Ovary (tissue), 3 donors: Measurements from ENCODE around the gene CLPSL2.

Experiments used
- CTCF ChIP-seq, 3 donors: fragments of 450-650 bp in 2 of 3; fragments of 200-600 bp in 1 of 3; IDR thresholded peaks; one replicate each; pipeline versions ENCODE4 v1.5.1 to v1.8.0; 2016 to 2022; ENCODE audit warnings: antibody characterized with exemption in 3 of 3, mild to moderate bottlenecking in 1 of 3
- EP300 ChIP-seq: sonication (generic); formaldehyde crosslinking; IDR thresholded peaks from one replicate; pipeline ENCODE4 v1.6.1; 2017; ENCODE audit warnings: antibody characterized with exemption
- POLR2A ChIP-seq: fragments of 450-650 bp; IDR thresholded peaks from one replicate; pipeline ENCODE4 v1.6.1; 2017; ENCODE audit warnings: antibody characterized with exemption, mild to moderate bottlenecking, moderate library complexity
- donor health status: DM: no; HTN: no; CAD: no.

GRCh38 chr6:35794536-35795452 lies 18.4 kb downstream of the CLPSL2 start:
- TF ChIP-seq CTCF (IDR thresholded peaks at IDR 0.05): no peak
- TF ChIP-seq POLR2A: no peak
- no peak for TF ChIP-seq EP300
